Activated CD8-positive, alpha-beta memory T cell treated with anti-CD3 and anti-CD28 coated beads, Interleukin-2, amount 50 U/mL, for 1 hour (primary cell): Measurements from ENCODE around the gene CDH7.

Source experiments
- DNase-seq: peaks from one replicate; pipeline ENCODE4 v3.0.0-alpha.2; 2020; ENCODE audit errors: extremely low read depth

CDH7 gene

DNA sequence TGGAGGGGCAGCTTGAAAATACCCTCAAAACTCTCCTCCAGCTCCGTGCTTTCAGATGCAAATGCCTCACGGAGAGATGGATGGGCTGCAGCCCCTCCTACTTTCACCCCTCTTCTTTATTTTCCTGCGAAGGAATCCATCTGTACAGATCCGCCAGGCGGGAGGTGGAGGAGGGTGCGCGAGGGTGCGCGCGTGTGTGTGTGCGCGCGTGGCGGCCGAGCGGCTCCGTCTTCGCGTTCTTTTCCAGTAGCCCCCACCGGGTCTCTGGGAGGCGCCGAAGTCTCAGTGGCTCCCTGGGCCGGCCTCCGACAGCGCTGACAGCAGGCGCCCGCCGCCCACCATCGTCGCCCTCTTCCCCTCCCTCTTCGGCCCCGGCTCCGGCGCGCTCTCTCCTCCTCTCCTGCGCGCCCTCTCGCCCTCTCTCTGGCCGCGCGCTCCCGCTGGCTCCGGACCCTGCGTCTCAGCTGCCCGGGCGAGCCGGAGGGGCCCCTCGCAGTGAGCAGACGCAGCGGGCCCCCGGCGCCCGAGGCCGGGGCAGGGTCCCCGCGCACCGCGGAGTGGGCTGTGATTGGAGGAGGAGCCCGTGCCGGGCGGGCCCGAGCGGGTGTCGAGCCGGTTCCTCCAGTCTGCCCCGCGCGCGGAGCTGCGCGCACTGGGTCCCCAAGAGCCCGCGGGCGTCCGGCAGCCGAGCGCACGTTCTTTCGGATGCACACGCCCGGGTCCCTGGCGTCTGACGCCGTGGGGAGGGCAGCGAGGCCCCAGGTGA, at the start of gene CDH7:
TSS of gene CDH7 (plus strand) at position 624 of the 766 bp plus-strand sequence. CDS start 11,831 bp downstream, outside the sequence.
- no peak for DNase-seq

GRCh38 chr18:65704046-65704445, 46.8 kb upstream of the CDH7 start:
- DNase-seq = no peak

GRCh38 chr18:65706646-65707045, 44.2 kb upstream of the CDH7 start:
- DNase-seq = no peak

DNA sequence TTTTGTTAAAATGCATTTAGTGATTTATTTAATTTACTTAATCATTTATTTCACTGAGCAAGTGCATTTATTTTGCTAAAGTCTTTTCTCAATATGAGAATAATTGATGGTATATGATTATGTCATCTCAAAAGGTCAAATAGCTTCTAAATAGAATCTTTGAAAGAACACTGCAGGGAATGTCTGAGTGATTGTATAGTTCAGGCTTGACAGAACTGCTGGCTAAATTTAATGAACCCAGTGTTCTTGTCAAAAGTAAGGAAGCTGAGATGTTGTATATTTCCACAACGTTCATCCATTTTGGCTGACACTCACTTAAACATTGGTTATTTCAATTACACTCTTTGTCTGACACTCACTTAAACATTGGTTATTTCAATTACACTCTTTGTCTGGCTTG, 39.3 kb upstream of the CDH7 start:
- no peak for DNase-seq

DNA sequence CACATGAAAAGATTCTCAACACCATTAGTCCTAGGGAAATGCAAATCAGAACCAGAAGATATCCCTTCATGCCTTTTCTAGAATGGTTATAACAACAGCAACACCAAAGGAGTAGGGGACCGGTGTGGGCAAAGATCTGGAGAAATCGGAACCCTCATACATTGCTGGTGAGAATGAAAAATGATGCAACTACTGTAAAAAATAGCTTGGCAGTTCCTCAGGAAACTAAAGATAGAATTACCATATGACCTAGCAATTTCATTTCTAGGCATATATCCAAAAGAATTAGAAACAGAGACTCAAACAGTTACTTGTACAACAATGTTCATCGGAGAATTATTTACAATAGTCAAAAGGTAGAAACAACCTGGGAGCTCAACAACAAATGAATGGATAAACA, 29.2 kb upstream of the CDH7 start:
- no peak for DNase-seq

DNA sequence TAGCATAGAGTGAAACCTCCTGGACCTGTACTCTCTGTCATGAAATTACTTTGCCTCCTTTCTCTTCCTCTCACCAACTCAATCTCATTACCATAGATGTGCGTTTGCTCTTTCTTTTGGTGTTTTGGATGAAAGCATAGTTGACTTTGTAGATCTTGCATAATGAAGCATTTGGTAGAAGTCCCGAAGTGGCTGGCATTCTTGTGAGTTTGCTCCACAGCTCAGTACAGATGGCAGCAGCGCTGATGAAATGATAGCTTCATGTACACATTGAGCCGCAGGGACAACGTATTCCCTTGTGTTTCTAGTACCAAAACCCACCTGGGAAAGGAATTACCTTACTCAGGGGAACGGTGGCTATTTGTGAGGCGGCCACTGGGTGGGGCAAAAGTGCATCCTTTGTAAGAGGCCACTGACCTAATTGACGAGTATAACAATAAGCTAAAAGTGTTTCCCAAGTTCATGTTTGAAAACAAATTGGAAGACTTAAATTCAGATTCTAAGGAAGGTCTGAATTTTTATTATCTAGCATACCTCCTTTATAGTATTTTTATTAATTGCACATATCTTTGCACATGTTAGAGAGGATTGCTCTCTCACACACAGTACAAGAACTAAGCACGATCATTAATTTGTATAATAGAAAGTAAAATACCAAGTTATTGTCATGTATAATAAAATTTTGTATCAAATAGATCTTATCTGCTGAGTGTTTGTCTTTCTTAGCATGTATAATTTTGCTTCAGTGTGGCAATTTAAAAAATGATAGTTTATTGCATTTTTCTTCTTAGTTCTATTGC, 25.4 kb upstream of the CDH7 start:
- DNase-seq = no peak

- no peak for DNase-seq
Measured at GRCh38 chr18:65735155-65735554, 15.7 kb upstream of the CDH7 start.

- no peak for DNase-seq
Measured at GRCh38 chr18:65737471-65737955, 13.3 kb upstream of the CDH7 start.

- DNase-seq = no peak
Measured at GRCh38 chr18:65746936-65747335, 3.9 kb upstream of the CDH7 start.

DNA sequence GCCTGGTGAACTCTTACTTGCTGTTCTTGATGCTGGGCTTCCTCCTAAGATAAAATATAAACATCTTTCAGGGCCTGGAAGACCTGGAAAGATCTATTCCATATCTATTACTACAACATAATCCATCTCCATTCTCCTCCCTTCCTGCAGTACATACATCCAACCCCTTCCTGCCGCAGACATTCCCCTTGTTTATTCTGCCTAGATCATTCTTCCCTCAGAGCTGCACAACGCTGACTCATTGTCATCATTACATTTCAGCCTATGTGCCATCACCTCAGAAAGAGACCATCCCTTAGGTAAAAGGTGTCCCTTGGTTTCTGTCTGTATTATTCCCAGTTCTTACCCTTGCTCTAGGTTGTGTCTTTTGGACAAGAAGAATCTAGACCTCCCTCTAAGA, 2.5 kb upstream of the CDH7 start:
- no peak for DNase-seq

GRCh38 chr18:65749841-65750240, 971 bp upstream of the CDH7 start:
- no peak for DNase-seq

DNA sequence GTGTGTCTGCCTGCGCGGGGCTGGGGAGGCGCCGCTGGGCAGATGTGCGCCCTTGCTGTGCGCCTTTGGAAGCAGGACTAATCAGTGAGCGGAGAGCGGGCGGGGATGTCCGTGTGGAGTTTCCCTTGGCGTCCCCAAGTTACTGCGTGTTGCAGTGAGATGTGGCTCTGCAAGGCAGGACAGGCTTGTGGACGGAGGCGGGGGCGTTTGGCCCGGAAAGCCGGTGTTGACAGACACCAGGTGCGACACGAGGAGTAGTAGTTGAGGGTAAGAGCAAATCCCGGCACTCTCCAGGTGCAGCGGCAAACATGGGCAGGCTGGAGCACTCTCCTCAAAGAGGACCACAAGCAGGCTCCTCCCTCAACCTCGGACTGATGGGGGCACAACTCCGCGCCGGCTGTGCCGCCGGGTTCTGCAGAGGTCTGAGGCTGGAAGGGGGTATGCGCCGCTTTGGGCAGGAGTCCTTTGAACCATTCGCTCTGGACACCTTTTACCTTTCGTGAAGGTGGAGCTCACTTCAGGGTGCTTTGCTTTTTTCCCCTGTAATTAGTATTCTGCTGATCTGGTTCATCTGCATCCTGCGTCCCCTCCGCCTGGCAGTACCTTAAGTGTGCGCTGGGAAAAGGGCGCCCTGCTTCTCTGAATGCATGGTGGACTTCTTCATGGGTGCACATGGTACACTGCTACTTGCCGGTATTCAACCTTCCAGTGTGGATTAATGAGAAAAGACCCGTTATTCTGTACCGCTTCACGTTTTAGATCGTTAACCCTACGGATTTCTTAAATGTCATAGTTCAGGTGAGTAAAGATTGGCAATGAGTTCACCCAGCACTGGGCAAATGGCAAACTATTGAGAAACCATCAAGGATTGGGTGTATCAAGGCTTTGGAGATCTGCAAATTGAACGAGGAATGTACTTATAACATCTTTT, 608 bp downstream of the CDH7 start:
- no peak for DNase-seq

GRCh38 chr18:65752625-65753325, 2.0 kb downstream of the CDH7 start:
- DNase-seq = no peak

DNA sequence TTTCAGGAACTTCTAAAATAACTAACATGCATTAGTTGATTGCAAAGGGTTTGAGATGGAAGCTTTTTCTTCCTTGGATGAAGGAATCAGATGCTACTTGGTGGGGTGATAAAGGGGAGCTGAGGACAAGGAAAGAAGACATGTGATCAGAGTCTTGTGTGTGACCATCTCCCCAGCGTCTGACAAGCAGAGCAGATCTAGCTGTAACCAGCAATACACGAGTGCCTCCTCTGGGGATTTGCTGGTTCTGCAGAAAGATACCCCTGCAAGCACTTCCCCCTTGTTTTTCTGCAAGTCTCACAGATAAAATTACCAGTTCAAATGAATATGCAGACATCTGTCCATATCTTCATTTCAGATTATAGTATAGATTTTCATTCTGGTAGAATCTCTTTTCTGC, 2.7 kb downstream of the CDH7 start:
- no peak for DNase-seq

- no peak for DNase-seq
Measured at GRCh38 chr18:65754121-65754520, 3.3 kb downstream of the CDH7 start.

DNA sequence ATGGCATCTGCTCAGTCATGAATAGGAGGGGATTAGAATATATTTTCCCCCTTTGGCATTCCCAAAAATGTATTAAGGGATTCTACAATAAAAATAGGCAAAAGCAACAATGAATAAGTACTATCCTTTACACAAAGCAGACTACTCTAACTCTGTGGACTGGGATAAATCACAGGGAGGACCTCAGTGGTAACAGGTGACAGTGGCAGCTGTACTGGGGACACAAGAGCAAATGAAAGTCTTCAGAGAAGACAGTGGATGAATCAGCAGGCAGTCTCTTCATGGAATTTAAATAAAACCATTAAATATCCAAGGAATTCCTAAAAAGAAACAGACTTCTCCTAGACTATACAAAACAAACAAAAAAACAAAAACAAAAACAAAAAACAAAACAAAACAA, 4.8 kb downstream of the CDH7 start:
- no peak for DNase-seq

- no peak for DNase-seq
Measured at GRCh38 chr18:65760457-65760856, 9.6 kb downstream of the CDH7 start.

DNA sequence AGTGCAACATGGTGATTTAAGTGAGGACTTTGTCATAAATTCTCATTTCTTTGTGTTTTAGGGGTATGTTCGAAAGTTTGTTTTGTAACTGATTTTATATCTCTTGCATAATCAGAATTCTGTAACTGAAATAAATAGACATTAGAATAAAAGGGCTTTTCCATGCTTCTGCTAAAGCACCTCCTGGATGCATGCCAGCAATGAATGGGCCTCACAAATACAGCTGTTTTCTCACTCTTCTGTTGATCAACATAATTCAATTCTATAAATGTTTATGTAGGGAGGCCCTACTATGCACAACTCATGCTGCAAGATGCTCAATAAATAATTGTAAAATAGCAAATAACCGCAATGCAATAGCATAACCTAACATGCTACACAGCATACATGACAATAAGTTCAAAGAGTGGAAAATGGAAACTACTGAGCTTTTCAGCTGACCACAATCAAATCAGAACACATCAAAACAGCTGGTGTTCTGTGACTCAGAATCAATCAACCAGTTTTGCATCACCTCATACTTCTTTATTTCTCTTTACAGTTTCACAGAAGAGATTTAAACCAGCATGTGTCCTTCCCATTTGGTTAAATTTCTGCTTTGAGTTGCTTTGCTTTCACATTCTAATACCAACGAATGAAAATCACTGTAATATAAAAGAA, 11.0 kb downstream of the CDH7 start:
- DNase-seq = no peak

DNA sequence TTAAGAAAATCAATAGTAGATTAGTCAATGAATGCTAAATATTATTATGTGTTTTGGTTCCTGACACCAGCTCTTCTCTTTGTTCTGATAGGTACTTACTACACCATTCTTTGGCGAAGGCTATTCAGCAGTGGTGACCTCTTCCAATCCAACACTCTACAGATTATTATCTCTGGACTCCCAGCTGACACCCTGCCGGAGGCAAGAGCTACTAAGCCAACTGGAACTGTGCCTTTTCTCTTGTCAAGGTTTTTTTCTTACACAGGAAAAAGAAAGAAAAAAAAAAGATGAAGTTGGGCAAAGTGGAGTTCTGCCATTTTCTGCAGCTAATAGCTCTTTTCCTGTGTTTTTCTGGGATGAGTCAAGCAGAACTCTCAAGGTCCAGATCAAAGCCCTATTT, 11.7 kb downstream of the CDH7 start:
- no peak for DNase-seq

- no peak for DNase-seq
Measured at GRCh38 chr18:65767406-65767805, 16.6 kb downstream of the CDH7 start.
